Measurements from ENCODE around the gene NOC4L.

Gene NOC4L

DNA sequence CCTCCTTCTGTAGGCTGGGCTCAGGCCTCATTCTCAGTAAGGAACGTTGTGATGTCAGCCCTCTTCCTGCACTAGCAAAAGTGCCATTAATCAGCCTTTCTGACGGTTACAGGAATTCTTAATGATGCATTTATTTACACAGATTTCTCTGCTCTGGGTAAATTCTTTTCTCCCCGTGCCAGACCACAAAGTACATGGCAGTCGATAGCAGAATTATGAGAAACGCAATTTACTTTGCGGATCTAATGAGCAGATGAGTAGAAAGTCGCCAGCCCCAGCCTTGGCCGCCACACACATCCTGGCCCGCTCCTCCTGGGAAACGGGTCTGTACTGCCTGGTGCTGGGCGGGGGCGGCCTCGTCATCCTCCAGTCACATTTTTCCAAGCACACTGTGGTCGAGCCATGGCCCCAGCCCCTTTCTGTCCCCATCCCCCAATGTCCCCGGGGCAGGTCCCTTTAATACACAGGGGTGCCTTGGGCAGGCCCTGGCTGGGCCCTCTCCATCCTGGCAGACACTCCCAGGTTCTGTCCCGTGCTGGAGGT lies 25.9 kb downstream of the NOC4L start:
- no peak for DNase-seq (ENCODE audit: low read depth)

DNA sequence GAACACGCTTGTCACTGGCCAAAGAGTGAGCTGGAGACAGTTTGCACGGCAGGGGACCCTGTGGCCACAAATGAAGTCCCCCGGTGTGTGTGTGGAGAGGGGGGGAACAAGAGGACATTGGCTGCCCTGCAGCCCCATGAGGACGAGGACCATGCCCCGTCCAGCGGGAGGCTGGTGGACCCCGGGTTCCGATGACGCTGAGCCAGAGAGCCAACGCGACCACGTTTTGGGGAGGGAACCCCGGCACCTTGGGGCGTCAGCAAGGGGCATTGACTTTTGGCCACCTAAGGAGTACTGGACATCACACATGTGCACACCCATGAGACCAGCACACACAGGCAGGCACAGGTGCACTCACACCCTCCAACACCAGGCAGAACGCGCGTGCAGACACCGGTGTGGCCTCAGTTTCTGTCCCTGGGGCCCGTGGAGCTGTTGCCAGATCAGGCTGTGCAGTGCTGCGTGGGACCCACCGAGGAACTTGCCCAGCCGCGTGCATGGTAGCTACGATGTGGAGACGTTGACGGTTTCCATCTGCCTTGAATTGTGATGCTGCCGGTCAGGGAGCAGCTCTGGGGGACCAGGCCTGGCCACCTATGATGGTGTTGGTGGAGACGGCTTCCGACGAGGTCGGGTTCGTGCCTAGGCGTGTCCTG lies 26.5 kb downstream of the NOC4L start:
- DNase-seq (ENCODE audit: low read depth) = no peak

DNA sequence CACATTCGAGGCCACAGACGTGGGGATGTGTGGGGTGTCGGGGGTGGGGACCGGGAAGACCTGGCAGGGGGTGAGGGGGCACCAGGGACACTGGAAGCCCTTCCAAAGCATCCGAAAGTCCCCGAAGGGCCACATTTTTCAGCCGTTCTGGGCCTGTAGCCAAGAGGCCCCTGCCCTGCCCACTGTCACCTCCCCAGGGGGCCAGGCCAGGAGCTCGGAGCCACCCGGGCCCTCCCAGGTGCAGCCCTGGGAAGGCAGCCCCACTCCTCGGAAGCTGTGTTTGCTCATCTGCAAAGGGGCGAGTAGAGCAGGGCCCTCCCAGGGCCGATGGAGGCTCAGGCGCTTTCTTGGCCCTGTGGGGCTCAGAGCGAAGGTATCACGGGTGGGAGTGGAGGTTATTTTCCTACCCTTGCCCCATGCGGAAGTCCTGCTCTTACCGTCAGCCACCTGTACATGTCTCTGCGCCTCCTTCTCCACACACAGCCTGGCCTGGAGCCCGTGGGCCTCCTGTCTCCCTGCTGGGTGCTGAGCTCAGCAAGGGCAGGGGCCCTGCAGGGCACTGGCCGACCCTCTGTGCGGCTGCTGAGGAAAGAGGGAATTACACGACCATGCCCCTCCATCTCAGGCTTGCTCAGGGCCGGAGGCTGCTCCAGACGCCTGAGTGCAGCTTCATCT lies 27.2 kb downstream of the NOC4L start:
- no peak for DNase-seq (ENCODE audit: low read depth)

DNA sequence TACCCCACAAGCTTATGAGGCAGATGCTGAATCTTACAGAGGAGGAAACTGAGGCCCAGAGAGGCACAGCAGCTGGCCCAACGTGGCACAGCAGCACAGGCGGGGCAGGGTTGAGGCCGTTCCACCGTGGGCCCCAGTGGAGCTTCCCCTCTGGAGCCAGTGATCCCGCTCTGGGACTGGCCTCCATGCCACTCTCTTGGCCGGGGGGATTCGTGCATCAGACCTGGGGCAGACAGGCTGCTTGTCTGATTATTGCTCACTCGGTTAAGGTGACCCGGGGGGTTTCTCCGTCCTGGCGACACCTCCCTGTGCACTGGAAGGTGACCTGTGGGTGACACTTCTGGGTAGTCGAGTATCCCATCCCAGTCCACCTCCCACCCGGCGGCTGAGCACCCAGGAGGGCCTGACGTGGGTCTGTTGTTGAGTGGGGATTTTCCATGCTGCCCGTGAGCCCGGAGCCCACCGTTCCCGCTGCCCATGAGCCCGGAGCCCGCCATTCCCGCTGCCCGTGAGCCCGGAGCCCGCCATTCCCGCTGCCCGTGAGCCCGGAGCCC lies 27.8 kb downstream of the NOC4L start:
- DNase-seq (ENCODE audit: low read depth) = no peak

DNA sequence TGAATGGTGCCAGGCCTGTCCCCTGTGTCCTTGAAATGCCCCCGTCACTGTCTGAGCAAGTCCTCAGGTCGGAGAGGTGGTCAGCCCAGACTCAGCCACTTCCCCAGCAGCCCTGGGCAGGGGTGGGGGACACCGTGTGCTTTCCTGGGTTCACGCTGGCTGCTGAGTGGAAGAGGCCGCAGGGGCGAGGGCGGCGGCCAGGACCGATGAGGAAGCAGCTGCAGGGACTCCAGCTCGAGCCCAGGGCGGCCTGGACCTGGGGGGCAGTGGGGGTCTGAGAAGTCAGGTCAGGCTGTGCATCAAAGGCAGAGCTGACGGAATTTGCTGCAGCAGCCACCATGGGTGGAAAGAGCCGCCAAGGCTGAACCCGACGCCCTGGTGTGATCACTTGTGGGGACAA lies 28.4 kb downstream of the NOC4L start:
- no peak for DNase-seq (ENCODE audit: low read depth)

DNA sequence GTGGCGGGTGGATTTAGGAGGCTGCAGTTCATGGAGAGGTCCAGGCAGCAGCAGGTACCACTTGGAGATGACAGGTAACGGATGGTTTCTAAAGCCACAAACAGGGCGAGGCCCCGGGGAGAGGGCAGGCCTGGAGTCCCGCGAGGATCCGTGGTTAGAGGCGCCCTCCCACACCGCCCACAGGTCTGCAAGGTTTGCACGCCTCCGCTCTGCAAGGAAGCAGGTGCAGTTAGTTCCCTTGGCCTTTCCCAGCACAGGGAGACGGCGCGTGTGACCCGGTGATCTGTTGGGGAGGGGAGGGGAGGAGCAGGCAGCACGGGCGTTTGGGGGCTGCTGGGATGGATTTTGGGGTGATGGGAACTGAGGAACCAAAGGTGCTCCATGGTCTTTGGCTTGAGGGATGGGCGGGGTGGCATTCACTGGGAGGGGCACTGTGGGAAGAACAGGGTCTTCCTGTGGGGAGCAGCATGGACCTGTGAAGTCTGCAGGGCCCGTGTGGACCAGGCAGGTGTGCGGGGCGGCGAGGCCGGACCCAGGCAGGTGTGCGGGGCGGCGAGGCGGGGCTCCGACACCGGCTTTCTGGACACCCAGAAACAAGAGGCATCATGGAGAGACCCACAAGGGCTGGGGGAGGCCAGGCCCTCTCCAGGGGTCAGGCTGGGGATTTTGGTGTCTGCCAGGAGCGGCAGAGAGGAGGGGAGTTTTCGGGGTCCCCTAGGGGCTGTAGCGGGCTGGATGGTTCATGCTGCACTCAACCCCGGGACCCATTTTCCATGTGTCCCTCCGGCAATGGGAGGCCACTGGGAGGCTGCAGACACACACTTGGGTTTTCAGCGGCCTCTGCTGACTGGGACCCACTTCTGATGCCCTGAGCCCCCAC lies 29.1 kb downstream of the NOC4L start:
- DNase-seq (ENCODE audit: low read depth) = no peak

DNA sequence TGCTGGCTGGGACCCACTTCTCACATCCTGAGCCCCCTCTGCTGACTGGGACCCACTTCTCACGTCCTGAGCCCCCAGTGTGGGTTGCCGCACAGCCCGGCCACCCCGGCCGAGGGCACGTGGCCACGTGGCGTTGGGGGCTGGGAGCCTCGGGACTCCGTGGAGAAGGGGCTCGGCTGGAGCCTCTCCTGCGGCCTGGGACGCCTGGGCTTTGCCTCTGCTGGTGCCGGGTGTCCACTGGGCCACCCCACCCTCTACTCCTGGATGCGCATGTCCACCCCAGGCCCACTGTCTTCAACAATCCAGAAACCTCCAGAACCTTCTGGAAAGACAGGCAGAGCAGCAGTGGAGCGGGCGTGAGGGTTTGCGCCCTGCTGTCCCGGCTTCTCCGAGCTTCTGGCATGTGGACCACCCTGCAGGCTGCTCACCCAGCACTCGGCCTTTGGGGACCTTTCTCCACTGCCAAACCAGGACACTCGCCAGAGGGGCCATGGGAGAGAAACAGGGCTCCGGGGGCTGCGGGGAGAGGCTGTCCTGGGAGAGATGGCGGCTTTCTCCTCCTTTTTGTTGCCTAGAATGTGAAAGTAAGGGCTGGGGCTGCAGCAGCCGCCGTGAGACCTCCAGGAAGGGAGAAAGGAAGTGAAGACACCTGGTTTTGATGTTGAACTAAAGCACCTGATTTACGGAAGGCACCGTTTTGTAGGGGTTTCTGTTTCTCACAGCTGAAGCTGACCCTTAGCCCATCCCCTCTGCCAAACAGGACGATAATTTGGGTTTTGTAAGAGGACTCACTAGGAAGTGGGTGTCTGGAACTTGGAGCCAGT lies 30.0 kb downstream of the NOC4L start:
- DNase-seq (ENCODE audit: low read depth) = no peak

DNA sequence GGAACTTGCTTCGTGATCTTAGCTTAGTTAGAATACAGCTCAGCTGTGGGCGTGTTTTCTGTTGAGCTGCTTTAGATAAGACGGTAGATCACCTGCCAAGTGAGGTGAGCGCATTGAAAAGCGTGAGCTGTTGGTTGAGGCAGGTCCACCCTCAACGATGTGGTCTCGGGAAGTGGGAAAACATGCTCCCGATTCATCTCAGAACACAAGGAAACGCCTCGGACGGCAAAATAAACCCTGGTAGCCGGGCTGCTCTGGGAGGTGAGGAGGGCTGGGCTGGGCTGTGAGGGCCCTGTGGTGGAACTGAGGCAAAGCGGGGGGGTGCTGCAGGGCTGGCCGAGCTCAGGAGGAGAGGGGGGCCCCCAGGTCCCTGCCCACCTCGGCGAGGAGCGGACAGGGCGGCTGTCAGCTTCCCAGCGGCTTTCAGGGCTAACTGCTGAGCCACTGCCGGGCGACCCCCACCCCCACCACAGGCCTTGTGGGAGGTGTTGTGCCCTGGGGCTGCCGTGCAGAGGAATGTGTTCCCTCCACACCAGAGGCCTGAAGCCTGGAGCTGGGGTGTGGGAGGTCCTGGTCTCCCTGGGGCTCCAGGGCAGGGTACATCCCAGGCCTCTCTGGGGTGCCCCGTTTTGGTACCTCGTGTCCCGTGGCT lies 30.7 kb downstream of the NOC4L start:
- DNase-seq (ENCODE audit: low read depth) = no peak

DNA sequence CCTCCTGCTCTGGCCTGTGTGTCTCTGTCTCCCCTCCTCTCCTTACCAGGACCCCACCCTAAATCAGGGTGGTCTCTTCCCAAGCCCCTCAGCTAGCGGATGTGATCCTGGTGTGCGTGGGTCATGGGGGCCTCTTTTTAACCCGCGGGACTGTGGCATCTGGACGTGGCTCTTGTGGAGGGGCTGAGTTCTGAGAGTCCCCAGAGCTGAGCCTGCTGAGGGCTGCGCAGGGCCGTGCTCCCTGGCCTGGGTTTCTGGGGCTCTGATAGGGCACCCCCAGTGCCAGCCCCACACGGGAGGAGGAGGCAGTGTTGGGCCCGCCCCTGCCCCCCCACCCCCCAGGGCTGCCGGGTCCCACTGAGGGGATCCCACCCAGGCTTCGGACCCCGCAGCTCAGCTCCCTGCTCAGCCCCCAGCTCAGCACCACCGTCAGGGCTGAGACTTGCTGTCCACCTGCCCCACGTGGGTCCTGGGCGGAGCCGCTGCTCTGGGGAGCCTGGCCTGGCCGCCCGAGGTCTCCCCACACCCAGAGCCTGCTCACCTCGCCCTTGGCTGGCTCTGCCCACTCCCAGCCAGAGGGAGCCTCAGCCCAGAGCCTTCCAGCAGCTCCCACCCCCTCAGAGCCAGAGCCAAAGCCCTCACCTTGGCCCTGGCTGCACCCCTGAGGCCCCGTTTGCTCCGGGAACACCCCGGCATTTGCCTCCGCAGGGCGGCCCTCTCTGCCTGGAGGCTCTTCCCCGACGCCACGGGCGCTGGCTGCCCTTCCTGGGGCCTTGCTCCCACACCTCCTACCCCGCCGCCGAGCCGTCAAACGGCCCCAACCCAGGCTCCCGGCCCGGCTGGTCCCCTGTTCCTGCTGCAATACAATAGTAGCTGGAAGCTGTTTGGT lies 31.5 kb downstream of the NOC4L start:
- no peak for DNase-seq (ENCODE audit: low read depth)

DNA sequence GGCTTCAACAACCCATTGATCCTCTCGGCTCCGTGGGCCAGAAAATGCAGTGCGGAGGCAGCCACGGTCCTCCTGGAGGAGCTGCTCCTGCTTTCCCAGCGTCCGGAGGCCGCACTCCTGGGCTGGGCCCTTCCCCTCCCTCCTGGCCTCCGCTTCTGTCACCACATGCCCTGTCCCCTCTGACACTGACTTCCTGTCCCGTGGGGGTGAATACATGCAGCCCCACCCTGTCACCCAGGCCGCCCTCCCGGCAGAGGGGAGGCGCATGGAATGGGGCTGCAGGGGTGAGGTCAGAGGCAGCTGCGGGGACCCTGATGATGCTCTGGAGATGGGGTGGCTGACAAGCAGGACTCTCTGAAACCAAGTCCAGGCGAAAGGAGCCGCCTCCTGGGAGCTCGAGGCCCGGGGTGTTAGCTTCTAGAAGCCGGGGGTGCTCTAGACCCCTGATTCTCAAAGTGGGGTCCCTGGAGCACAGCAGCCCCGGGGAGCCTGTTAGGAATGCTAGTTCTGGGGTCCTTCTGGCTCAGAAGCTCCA lies 32.2 kb downstream of the NOC4L start:
- no peak for DNase-seq (ENCODE audit: low read depth)

DNA sequence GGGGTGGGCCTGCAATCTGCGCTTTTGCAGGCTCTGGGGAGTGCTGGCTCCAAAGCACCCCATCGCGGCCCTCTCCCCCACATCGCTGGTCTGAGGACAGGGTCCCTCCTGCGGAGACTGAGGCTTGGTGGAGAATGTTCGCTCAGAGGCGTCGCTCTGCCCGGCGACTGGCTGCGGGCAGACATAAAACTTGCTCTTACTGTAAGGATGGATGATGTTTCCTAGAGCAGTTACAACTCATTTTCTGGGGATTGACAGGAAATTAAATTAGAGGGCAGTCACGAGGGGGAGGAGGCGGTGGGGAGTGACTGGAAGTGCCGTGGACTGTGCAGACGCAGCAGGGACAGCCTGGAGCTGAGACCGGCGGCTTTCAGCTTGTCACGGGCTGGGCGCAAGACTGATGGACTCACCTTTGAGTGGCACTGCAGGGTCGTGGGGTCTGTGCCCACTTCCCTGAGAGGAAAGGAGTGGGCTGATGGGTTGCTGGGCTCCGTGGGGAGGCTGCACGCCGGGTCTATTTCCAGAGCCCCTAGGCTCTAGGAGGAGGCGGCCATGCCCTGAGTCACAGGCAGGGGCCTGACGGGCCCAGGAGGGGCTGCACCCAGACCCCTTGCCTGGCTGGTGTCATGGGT lies 32.8 kb downstream of the NOC4L start:
- no peak for DNase-seq (ENCODE audit: low read depth)

DNA sequence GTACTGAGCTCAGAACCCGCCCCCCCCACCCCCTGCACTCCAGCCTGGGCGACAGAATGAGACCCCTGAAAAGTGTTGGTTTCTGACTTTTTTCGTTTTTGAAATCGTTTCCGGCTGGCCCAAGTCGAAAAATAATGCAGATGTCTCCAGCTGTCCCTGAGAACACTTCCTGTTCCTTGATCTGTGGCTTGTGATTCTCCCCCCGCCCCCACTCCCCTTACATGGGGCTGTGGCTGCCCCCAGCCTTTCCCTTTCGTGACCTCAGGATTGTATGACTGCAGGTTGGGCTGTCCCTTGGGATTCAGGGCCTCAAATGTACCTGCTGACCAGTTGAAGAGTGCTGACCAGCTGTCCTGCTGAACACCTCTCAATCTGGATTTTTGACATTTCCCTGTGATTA lies 34.1 kb downstream of the NOC4L start:
- no peak for DNase-seq (ENCODE audit: low read depth)

DNA sequence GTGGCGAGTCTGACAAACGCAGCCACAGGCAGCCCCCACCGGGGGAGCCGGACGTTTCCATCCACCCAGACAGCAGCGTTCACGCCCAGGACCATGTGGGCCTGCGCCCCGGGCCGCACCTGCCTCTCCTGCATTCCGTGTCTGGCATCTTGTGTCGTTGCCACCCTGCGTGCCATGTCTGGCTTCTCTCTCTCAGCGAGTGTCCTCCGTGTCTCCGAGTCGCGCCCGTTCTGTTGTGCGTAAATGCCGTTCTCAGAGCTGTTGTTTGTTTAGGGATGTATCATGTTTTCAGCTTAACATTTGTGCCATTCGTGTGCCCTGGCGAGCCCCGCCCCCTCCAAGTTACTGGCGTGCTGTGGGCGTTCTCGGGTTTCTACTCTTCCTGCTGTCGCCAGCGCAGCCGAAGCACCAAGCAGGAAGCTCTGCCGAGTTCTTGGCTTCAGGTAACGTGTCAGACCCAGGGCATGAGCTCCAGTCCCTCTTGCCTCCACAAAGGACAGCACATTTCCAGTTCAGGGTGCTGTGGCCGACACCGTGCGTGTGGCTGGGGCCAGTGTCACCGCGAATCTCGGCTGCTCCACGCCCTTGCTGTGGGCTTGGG lies 34.6 kb downstream of the NOC4L start:
- no peak for DNase-seq (ENCODE audit: low read depth)

DNA sequence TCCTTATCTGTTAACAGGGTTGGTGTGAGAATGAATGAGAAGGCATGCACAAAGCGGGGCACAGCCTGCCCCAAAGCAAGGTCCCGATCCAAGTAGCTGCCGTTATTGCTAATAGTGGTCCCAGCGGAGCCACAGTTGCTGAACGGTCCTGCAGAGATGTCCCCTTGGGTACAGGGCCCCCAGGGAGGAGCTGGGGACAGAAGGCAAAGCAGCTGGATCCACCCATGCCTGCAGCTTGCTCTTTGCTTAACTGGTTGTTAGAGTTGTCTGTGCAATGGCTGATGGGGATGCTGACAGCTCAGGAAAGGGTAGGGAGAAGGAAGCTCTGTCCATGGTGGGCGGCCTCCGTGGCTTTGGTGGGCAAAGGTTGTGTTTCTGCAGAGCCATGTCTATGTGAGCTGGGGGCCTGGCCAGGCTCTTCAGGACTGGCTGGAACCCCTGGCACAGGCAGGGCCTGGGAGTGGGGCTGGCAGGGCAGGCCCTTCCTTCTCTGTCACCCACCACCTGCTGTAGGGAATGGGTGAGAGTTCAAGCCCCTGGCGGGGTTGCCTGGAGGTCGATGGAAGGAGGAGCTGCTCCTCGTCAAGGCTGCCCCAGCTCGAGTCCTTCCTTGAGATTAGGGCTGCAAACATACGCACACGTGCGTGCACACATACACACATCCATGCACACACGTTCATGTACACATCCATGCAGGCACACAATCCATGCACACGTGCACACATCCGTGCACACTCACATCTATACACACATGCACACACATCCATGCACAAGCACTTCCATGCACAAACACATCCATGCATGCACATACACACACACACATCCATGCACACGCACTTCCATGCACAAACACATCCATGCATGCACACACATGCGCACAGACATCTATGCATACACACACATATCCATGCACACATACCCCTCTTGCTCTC lies 35.4 kb downstream of the NOC4L start:
- no peak for DNase-seq (ENCODE audit: low read depth)

DNA sequence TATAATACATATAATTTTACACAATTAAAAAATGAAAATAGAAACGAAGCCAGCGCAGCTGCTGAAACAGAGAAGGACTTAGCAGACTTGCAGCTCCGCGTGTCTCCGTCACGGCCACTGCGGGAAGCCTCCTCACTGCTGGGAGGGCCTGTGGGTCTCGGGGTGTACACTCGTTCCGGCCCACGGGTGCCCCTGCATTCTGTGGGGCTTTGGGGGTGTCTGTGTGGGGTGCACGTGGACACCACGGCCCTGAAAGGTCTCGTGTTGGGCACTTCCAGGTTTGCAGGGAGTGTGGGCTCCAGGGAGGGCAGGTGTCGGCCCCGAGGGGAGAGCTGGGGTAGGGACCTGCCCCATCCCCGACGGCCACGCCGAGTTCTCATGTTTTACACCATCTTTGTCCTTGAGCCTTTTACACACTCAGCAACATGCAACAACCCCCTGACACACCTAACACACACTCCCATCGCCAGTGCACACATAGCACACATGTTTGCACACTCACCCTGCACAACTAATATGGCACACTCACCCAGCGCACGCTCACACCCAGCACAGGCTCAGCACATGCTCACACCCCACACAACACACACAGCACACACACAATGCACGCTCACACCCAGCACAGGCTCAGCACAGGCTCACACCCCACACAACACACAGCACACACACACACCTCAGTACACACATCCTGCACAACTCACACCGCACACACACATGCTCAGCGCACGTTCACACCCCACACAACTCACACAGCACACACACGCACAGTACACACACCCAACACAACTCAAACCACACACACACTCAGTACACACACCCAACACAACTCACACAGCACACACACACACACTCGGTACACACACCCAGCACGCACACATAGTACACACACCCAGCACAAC lies 36.6 kb downstream of the NOC4L start:
- no peak for DNase-seq (ENCODE audit: low read depth)

DNA sequence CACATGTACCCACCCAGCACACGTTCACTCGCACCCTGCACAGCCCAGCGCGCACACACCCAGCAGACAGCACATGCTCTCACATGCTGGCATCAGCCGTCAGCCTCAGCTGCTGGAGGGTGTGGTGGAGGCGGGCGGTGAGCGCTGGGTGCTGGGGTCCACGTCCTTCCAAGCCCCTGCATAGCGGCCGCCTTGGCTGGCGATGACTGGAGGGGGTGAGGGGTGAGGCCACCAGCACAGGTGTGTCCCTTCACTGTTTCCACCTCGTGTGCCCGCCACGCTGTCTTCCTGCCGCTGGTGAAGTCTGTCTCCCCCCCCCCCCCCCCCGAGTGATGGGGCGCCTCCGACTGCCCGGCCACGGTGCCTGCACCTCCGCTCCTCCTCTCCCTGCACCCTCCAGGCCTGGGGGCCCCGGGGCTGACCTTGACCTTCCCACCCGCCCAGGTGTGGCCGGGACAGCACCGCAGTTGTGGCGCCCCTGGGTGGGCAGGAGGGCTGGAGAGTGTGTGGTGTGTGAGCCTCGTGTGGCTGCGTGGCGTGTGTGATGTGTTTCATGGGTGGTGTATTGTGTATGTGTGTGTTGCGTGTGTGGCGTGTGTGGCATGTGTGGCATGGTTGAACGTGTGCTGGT lies 37.4 kb downstream of the NOC4L start:
- DNase-seq (ENCODE audit: low read depth) = no peak
